HepG2 (cell line): ENCODE results near the gene RABGAP1L. TPM values are rescaled to one million over a fixed set of nuclear protein-coding genes. Genes with fewer than 3 reads are reported as not detected.

Experiments used
- ATAC-seq: fragments of 200-7000 bp; cut with Tn5 transposase; 3 replicates; pipeline ENCODE4 v1.9.1; 2020; ENCODE audit warnings: mild to moderate bottlenecking, moderate library complexity
- BruUV-seq: library from RNA; stranded (reverse); fragments of 400-500 nt; replicated peaks from 2 replicates; lab custom pipeline; 2021; lab: Mats Ljungman, UMichigan
- CTCF ChIA-PET: fragments of 300-600 bp; formaldehyde crosslinking; extraction: SDS; loops from one replicate; lab custom pipeline; 2021; ENCODE audit warnings: low total read pairs, inconsistent platforms, low intra/inter-chr PET ratio; lab: Yijun Ruan, JAX
- POLR2A ChIA-PET: fragments of 350-600 bp; sonication (Branson Sonifier 250); formaldehyde crosslinking; loops from one replicate; lab custom pipeline; 2020; ENCODE audit warnings: antibody characterized with exemption, inconsistent platforms; lab: Yijun Ruan, JAX
- DNase-seq: peaks from one replicate; pipeline ENCODE4 v3.0.0-alpha.2; 2015; ENCODE audit warnings: low spot score
- FAIRE-seq: peaks from 3 replicates; lab custom pipeline; 2011; peaks lifted over from hg19 to GRCh38; lab: Jason Lieb, UNC
- H2AFZ ChIP-seq: one replicate; pipeline ENCODE4 v1.6.1; 2011; ENCODE audit warnings: low read length, inconsistent platforms
- H3K27ac ChIP-seq: fragments of 300-600 bp; 3 replicates; pipeline ENCODE4 v1.8.0; 2011; ENCODE audit warnings: mixed run types, mild to moderate bottlenecking, mixed read lengths, low read length, inconsistent platforms; ENCODE audit not compliant: insufficient read depth; ENCODE audit errors: extremely low read length
- H3K27me3 ChIP-seq, 2 experiments: fragments of 200-600 bp in 1 of 2; 2 replicates in 1 of 2; 3 replicates in 1 of 2; pipeline versions ENCODE4 v1.6.0 to v1.8.0; 2011; ENCODE audit warnings: low read length in 2 of 2, mild to moderate bottlenecking in 2 of 2, moderate library complexity in 2 of 2, inconsistent platforms in 1 of 2; ENCODE audit not compliant: insufficient read depth in 2 of 2, control insufficient read depth in 1 of 2
- H3K36me3 ChIP-seq, 2 experiments: fragments of 200-600 bp in 1 of 2; replicated peaks in 1 of 2; 2 replicates in 1 of 2; 3 replicates in 1 of 2; pipeline versions ENCODE4 v1.5.1 to v1.8.0; 2011; ENCODE audit warnings: low read length in 2 of 2, inconsistent platforms in 1 of 2; ENCODE audit not compliant: insufficient read depth in 2 of 2, control insufficient read depth in 1 of 2
- H3K4me1 ChIP-seq: 2 replicates; pipeline ENCODE4 v1.5.1; 2012; ENCODE audit warnings: low read length, inconsistent platforms; ENCODE audit not compliant: insufficient read depth
- H3K4me2 ChIP-seq: 2 replicates; pipeline ENCODE4 v1.6.0; 2011; ENCODE audit warnings: low read depth, low read length, inconsistent platforms
- H3K4me3 ChIP-seq, 3 experiments: fragments of 200-600 bp in 1 of 3; sonication (generic), shearing (Covaris generic) in 1 of 3; replicated peaks in 1 of 3; 2 replicates each; pipeline ENCODE4 v1.5.1; 2011 to 2016; ENCODE audit warnings: low read length in 3 of 3, inconsistent platforms in 2 of 3, low read depth in 2 of 3, mild to moderate bottlenecking in 2 of 3, control low read depth in 1 of 3, mixed read lengths in 1 of 3; ENCODE audit not compliant: insufficient read depth in 1 of 3
- H3K79me2 ChIP-seq: one replicate; pipeline ENCODE4 v1.6.1; 2011; ENCODE audit warnings: low read length, inconsistent platforms; ENCODE audit not compliant: insufficient read depth
- H3K9ac ChIP-seq: 2 replicates; pipeline ENCODE4 v1.6.0; 2011; ENCODE audit warnings: mild to moderate bottlenecking, low read depth, low read length, inconsistent platforms; ENCODE audit not compliant: insufficient read depth
- H3K9me3 ChIP-seq: 2 replicates; pipeline ENCODE4 v1.5.1; 2012; ENCODE audit warnings: mild to moderate bottlenecking, low read length
- H4K20me1 ChIP-seq: 2 replicates; pipeline ENCODE4 v1.6.0; 2011; ENCODE audit warnings: inconsistent platforms, mild to moderate bottlenecking, low read length, moderate library complexity; ENCODE audit not compliant: insufficient read depth
- FOXA1 ChIP-seq, 2 experiments: fragments of 450-650 bp in 1 of 2; sonication (generic) in 1 of 2; formaldehyde crosslinking in 1 of 2; IDR thresholded peaks; 2 replicates each; pipeline versions ENCODE4 v1.4.0 to v1.6.1; 2016 to 2020; ENCODE audit warnings: missing genetic modification reagents in 1 of 2
- IRF2 ChIP-seq: IDR thresholded peaks from 2 replicates; pipeline ENCODE4 v1.6.1; 2018; ENCODE audit warnings: missing genetic modification reagents, missing compliant biosample characterization
- PHF21A ChIP-seq: sonication (generic); formaldehyde crosslinking; IDR thresholded peaks from 2 replicates; pipeline ENCODE4 v1.5.0; 2020; ENCODE audit warnings: mild to moderate bottlenecking, missing genetic modification reagents
- ZFAT ChIP-seq: sonication (generic); formaldehyde crosslinking; conservative IDR thresholded peaks from 2 replicates; pipeline ENCODE4 v1.8.1; 2023; ENCODE audit warnings: missing genetic modification reagents, inconsistent platforms
- ZNF30 ChIP-seq: sonication (generic); formaldehyde crosslinking; IDR thresholded peaks from 2 replicates; pipeline ENCODE4 v1.5.0; 2020; ENCODE audit warnings: mild to moderate bottlenecking, missing genetic modification reagents
- ZNF335 ChIP-seq: sonication (generic); formaldehyde crosslinking; IDR thresholded peaks from 2 replicates; pipeline ENCODE4 v1.4.0; 2020; ENCODE audit warnings: missing genetic modification reagents
- ZNF564 ChIP-seq: sonication (generic); formaldehyde crosslinking; IDR thresholded peaks from 2 replicates; pipeline ENCODE4 v1.8.1; 2023; ENCODE audit warnings: mild to moderate bottlenecking, missing genetic modification reagents
- ZNF713 ChIP-seq: sonication (generic); formaldehyde crosslinking; IDR thresholded peaks from 2 replicates; pipeline ENCODE4 v1.4.0; 2020; ENCODE audit warnings: mild to moderate bottlenecking, missing genetic modification reagents
- ZSCAN12 ChIP-seq: sonication (generic); formaldehyde crosslinking; IDR thresholded peaks from 2 replicates; pipeline ENCODE4 v1.9.0; 2021; ENCODE audit warnings: mild to moderate bottlenecking, missing genetic modification reagents
- WGBS: methylation state at CpG from one replicate; pipeline ENCODE4 v1.1.6; 2017; ENCODE audit warnings: low lambda C conversion rate; 5-methylcytosine and 5-hydroxymethylcytosine counted together
- in situ Hi-C: cut with HindIII; loops from 2 replicates; pipeline ENCODE4 v1.10.0; 2017; ENCODE audit warnings: low pct_unique_long_range_greater_than_20kb; ENCODE audit not compliant: extremely low pct_ligation_motif_present
- intact Hi-C: fragments of 100-400 bp; cut with micrococcal nuclease; formaldehyde crosslinking; loops from one replicate; pipeline ENCODE4 v1.10.0; 2022; ENCODE audit not compliant: unreplicated experiment
- polyA plus RNA-seq, 8 experiments: library from polyadenylated mRNA; depleted of rRNA in 3 of 8; stranded (reverse) in 7 of 8; unstranded in 1 of 8; fragments of >200 nt; fragmentation: Illumina TruSeq in 4 of 8; extraction: Trizol in 4 of 8; gene quantifications; 2 replicates each; pipeline versions ENCODE4 v1.2.1 to v1.2.3, GENCODE V29; 2011 to 2016; ENCODE audit warnings: low read depth in 4 of 8, missing spikeins in 1 of 8, mixed read lengths in 1 of 8; ENCODE audit not compliant: insufficient read depth in 1 of 8
- total RNA-seq, 5 experiments: library from RNA; depleted of rRNA; stranded (reverse); fragments of >200 nt; fragmentation: Illumina TruSeq; extraction: Trizol; gene quantifications; 2 replicates each; pipeline ENCODE4 v1.2.3, GENCODE V29; 2016; ENCODE audit warnings: low read depth in 1 of 5
- TF ChIP-seq, protein P1 (sequence below): sonication (generic); formaldehyde crosslinking; IDR thresholded peaks from 2 replicates; pipeline ENCODE4 v1.5.0; 2020; ENCODE audit warnings: missing genetic modification reagents, mild to moderate bottlenecking, borderline replicate concordance
- TF ChIP-seq, protein P2 (sequence below): sonication (generic); formaldehyde crosslinking; IDR thresholded peaks from 2 replicates; pipeline ENCODE4 v1.5.1; 2020; ENCODE audit warnings: missing genetic modification reagents, mild to moderate bottlenecking, borderline replicate concordance
- TF ChIP-seq, protein P3 (sequence below): sonication (generic); formaldehyde crosslinking; IDR thresholded peaks from 2 replicates; pipeline ENCODE4 v1.4.0; 2020; ENCODE audit warnings: mild to moderate bottlenecking, missing genetic modification reagents
- TF ChIP-seq, protein P4 (sequence below): sonication (generic); formaldehyde crosslinking; IDR thresholded peaks from 2 replicates; pipeline ENCODE4 v1.4.0; 2020; ENCODE audit warnings: missing genetic modification reagents

Gene RABGAP1L
- total and polyA plus RNA-seq, 2 of the 13 experiments (the other 11 are each of a cell fraction or from before 2014, with no cell fraction given), result 7.9 to 22.6 TPM

DNA sequence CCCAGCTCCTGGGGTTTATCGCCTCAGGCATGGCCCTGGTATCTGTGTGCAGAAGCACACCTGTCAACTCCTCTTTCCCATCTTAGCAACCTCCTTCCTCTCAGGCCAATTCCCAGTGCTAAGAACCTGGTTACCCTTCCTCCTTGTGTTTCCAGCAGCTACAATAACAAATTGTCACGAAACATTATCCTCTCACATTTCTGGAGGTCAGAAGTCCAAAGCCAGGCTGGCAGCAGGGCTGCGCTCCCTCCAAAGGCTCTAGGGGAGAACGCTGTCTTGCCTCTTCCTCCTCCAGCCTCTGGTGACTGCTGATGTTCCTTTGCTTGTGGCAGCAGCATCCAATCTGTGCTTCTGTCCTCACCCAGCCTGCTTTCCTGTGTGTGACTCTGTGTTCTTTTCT, 874.6 kb downstream of the RABGAP1L start (continued):
- TF ChIP-seq, protein P1, sequence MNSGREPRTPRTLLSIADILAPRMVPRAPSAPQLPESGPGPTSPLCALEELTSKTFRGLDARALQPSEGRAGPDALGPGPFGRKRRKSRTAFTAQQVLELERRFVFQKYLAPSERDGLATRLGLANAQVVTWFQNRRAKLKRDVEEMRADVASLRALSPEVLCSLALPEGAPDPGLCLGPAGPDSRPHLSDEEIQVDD, result no peak
- no peak for TF ChIP-seq ZNF335
- no peak for TF ChIP-seq ZNF30
- no peak for TF ChIP-seq FOXA1 (IDR thresholded peaks at IDR 0.05)
- no peak for TF ChIP-seq FOXA1 (CRISPR knock-in tag; IDR thresholded peaks at IDR 0.05)
- TF ChIP-seq IRF2, result no peak
- TF ChIP-seq, protein P2, sequence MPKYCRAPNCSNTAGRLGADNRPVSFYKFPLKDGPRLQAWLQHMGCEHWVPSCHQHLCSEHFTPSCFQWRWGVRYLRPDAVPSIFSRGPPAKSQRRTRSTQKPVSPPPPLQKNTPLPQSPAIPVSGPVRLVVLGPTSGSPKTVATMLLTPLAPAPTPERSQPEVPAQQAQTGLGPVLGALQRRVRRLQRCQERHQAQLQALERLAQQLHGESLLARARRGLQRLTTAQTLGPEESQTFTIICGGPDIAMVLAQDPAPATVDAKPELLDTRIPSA (CRISPR knock-in tag), result no peak
- no peak for TF ChIP-seq ZNF564 (CRISPR knock-in tag)
- TF ChIP-seq ZSCAN12 (CRISPR knock-in tag), result no peak

DNA sequence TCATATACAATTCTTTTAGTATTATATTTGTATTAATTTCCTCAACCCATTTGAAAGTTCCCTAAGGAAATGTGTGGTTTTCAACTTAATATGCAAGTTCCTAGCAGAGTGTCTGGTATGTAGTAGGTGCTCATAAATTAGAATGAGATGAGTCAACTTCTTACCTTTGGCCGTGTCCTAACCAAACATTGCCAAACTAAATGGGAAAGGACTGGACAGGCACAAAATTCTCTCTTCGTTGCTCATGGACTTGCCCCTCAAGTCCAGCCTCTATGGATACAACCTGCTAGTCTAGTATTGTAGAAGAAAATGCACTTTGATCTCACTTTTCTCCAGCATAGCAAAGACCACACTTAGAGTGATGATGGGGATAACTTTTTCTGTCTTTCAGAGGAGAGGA, 875.5 kb downstream of the RABGAP1L start:
- no peak overlapping the region for H3K9ac ChIP-seq
- BruUV-seq, result no TSS peak
- peaks cover 3% of the 10 kb centered on the region; the same call in 1 of the 2 replicates for H3K4me1 ChIP-seq
- no peaks in the 10 kb centered on the region for H3K36me3 ChIP-seq
- H2AFZ ChIP-seq, result no peak overlapping the region
- ATAC-seq, result no peak
- POLR2A ChIA-PET, result no interaction called here
- CTCF ChIA-PET, result no interaction called here
- intact Hi-C loops (no loop called here), in situ Hi-C loops (no loop called here)
- no peaks in the 10 kb centered on the region for H3K79me2 ChIP-seq
- H3K4me2 ChIP-seq, result no peak overlapping the region
- H3K9me3 ChIP-seq, result no peaks in the 10 kb centered on the region
- WGBS, result 0% methylated on average over 2 of the region's 2 CpGs
- H3K27me3 ChIP-seq, result no peaks in the 10 kb centered on the region; a peak in 1 of 5 replicates
- no peak overlapping the region for H3K4me3 ChIP-seq
- no peak for FAIRE-seq
- H3K27ac ChIP-seq, result no peak overlapping the region
- H4K20me1 ChIP-seq, result no peaks in the 10 kb centered on the region
- no peak for DNase-seq
- TF ChIP-seq, protein P3, sequence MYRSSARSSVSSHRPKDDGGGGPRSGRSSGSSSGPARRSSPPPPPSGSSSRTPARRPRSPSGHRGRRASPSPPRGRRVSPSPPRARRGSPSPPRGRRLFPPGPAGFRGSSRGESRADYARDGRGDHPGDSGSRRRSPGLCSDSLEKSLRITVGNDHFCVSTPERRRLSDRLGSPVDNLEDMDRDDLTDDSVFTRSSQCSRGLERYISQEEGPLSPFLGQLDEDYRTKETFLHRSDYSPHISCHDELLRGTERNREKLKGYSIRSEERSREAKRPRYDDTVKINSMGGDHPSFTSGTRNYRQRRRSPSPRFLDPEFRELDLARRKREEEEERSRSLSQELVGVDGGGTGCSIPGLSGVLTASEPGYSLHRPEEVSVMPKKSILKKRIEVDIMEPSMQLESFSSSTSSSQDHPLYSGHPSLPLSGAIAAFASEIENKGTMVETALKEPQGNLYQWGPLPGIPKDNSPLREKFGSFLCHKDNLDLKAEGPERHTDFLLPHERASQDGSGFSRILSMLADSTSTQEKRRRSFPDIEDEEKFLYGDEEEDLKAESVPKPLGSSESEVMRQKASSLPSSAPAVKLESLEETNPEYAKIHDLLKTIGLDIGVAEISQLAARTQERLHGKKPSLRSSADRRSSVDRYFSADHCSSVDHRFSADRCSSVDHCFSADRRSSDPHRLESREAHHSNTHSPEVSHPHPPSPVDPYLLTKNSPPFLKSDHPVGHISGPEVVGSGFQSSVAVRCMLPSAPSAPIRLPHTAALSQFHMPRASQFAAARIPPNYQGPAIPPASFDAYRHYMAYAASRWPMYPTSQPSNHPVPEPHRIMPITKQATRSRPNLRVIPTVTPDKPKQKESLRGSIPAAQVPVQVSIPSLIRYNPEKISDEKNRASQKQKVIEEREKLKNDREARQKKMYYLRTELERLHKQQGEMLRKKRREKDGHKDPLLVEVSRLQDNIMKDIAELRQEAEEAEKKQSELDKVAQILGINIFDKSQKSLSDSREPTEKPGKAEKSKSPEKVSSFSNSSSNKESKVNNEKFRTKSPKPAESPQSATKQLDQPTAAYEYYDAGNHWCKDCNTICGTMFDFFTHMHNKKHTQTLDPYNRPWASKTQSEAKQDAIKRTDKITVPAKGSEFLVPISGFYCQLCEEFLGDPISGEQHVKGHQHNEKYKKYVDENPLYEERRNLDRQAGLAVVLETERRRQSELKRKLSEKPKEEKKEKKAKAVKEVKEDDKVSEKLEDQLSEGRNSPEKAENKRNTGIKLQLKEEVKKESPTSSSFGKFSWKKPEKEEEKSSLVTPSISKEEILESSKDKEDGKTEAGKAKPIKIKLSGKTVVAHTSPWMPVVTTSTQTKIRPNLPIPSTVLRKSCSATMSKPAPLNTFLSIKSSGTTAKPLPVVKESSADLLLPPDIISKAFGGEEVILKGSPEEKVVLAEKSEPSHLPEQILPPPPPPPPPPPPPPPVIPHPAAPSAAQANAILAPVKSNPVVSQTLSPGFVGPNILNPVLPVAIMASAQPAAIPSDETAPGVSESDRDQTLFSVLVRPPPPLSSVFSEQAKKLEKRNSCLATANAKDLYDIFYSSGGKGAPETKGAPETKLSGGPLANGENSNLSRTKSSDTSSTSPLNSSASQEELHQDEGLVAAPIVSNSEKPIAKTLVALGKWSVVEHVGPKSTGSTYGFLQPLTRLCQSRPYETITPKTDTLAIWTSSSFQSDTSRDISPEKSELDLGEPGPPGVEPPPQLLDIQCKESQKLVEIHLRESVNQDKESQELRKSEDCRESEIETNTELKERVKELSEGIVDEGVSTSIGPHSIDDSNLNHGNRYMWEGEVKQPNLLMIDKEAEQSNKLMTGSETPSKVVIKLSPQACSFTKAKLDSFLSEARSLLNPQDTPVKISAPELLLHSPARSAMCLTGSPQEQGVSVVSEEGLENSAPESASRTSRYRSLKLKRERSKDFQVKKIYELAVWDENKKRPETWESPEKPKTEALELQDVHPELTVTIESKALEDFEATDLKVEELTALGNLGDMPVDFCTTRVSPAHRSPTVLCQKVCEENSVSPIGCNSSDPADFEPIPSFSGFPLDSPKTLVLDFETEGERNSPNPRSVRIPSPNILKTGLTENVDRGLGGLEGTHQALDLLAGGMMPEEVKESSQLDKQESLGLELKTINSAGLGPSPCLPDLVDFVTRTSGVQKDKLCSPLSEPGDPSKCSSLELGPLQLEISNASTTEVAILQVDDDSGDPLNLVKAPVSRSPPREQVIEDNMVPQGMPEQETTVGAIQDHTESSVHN, result no peak
- no peak for TF ChIP-seq PHF21A (CRISPR knock-in tag)
- TF ChIP-seq, protein P4, sequence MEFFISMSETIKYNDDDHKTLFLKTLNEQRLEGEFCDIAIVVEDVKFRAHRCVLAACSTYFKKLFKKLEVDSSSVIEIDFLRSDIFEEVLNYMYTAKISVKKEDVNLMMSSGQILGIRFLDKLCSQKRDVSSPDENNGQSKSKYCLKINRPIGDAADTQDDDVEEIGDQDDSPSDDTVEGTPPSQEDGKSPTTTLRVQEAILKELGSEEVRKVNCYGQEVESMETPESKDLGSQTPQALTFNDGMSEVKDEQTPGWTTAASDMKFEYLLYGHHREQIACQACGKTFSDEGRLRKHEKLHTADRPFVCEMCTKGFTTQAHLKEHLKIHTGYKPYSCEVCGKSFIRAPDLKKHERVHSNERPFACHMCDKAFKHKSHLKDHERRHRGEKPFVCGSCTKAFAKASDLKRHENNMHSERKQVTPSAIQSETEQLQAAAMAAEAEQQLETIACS, result no peak
- TF ChIP-seq ZNF713, result no peak
- no peak for TF ChIP-seq ZFAT (CRISPR knock-in tag)
